ENCODE measurements around the gene SH3BP5L.

DNA sequence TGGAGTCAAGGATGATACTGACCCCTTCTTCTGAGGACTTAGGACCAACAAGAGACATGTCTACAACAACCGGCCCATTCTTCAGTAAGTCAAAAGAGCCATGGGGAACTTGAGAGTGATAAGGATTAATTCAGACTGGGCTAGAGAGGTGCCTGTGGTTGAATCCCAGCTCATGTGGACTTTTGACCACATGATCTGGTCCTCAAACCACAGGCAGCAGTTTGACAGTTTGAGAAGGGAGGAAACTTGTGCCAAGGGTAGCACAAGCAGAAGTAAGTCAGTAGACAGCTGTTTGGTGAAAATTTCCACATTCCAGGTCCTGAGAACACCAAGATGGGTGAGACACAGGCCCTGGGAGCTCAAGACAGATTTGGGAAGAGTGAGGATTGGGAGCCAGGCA is 19.8 kb downstream of the SH3BP5L start:
- TF ChIP-seq, protein P1, sequence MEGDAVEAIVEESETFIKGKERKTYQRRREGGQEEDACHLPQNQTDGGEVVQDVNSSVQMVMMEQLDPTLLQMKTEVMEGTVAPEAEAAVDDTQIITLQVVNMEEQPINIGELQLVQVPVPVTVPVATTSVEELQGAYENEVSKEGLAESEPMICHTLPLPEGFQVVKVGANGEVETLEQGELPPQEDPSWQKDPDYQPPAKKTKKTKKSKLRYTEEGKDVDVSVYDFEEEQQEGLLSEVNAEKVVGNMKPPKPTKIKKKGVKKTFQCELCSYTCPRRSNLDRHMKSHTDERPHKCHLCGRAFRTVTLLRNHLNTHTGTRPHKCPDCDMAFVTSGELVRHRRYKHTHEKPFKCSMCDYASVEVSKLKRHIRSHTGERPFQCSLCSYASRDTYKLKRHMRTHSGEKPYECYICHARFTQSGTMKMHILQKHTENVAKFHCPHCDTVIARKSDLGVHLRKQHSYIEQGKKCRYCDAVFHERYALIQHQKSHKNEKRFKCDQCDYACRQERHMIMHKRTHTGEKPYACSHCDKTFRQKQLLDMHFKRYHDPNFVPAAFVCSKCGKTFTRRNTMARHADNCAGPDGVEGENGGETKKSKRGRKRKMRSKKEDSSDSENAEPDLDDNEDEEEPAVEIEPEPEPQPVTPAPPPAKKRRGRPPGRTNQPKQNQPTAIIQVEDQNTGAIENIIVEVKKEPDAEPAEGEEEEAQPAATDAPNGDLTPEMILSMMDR (IDR thresholded peaks at IDR 0.05) = no peak
- no peak for TF ChIP-seq POLR2A (IDR thresholded peaks at IDR 0.05)
